HepG2 (cell line): ENCODE results near the gene KRTAP4-7. TPM values are rescaled to one million over a fixed set of nuclear protein-coding genes. Genes with fewer than 3 reads are reported as not detected.
"Not testable (repeated sequence)": the region's sequence is repeated elsewhere in the genome, so short reads cannot be mapped to it uniquely, and the experiment has no call there.

Source experiments
- ATAC-seq: fragments of 200-7000 bp; cut with Tn5 transposase; 3 replicates; pipeline ENCODE4 v1.9.1; 2020; ENCODE audit warnings: mild to moderate bottlenecking, moderate library complexity
- BruUV-seq: library from RNA; stranded (reverse); fragments of 400-500 nt; replicated peaks from 2 replicates; lab custom pipeline; 2021; lab: Mats Ljungman, UMichigan
- CTCF ChIA-PET: fragments of 300-600 bp; formaldehyde crosslinking; extraction: SDS; loops from one replicate; lab custom pipeline; 2021; ENCODE audit warnings: low total read pairs, inconsistent platforms, low intra/inter-chr PET ratio; lab: Yijun Ruan, JAX
- POLR2A ChIA-PET: fragments of 350-600 bp; sonication (Branson Sonifier 250); formaldehyde crosslinking; loops from one replicate; lab custom pipeline; 2020; ENCODE audit warnings: antibody characterized with exemption, inconsistent platforms; lab: Yijun Ruan, JAX
- DNase-seq: peaks from one replicate; pipeline ENCODE4 v3.0.0-alpha.2; 2015; ENCODE audit warnings: low spot score
- FAIRE-seq: peaks from 3 replicates; lab custom pipeline; 2011; peaks lifted over from hg19 to GRCh38; lab: Jason Lieb, UNC
- H2AFZ ChIP-seq: one replicate; pipeline ENCODE4 v1.6.1; 2011; ENCODE audit warnings: low read length, inconsistent platforms
- H3K27ac ChIP-seq: fragments of 300-600 bp; 3 replicates; pipeline ENCODE4 v1.8.0; 2011; ENCODE audit warnings: mixed run types, mild to moderate bottlenecking, mixed read lengths, low read length, inconsistent platforms; ENCODE audit not compliant: insufficient read depth; ENCODE audit errors: extremely low read length
- H3K27me3 ChIP-seq, 2 experiments: fragments of 200-600 bp in 1 of 2; 2 replicates in 1 of 2; 3 replicates in 1 of 2; pipeline versions ENCODE4 v1.6.0 to v1.8.0; 2011; ENCODE audit warnings: low read length in 2 of 2, mild to moderate bottlenecking in 2 of 2, moderate library complexity in 2 of 2, inconsistent platforms in 1 of 2; ENCODE audit not compliant: insufficient read depth in 2 of 2, control insufficient read depth in 1 of 2
- H3K36me3 ChIP-seq, 2 experiments: fragments of 200-600 bp in 1 of 2; replicated peaks in 1 of 2; 2 replicates in 1 of 2; 3 replicates in 1 of 2; pipeline versions ENCODE4 v1.5.1 to v1.8.0; 2011; ENCODE audit warnings: low read length in 2 of 2, inconsistent platforms in 1 of 2; ENCODE audit not compliant: insufficient read depth in 2 of 2, control insufficient read depth in 1 of 2
- H3K4me1 ChIP-seq: 2 replicates; pipeline ENCODE4 v1.5.1; 2012; ENCODE audit warnings: low read length, inconsistent platforms; ENCODE audit not compliant: insufficient read depth
- H3K4me2 ChIP-seq: 2 replicates; pipeline ENCODE4 v1.6.0; 2011; ENCODE audit warnings: low read depth, low read length, inconsistent platforms
- H3K4me3 ChIP-seq, 3 experiments: fragments of 200-600 bp in 1 of 3; sonication (generic), shearing (Covaris generic) in 1 of 3; replicated peaks in 1 of 3; 2 replicates each; pipeline ENCODE4 v1.5.1; 2011 to 2016; ENCODE audit warnings: low read length in 3 of 3, inconsistent platforms in 2 of 3, low read depth in 2 of 3, mild to moderate bottlenecking in 2 of 3, control low read depth in 1 of 3, mixed read lengths in 1 of 3; ENCODE audit not compliant: insufficient read depth in 1 of 3
- H3K79me2 ChIP-seq: one replicate; pipeline ENCODE4 v1.6.1; 2011; ENCODE audit warnings: low read length, inconsistent platforms; ENCODE audit not compliant: insufficient read depth
- H3K9ac ChIP-seq: 2 replicates; pipeline ENCODE4 v1.6.0; 2011; ENCODE audit warnings: mild to moderate bottlenecking, low read depth, low read length, inconsistent platforms; ENCODE audit not compliant: insufficient read depth
- H3K9me3 ChIP-seq: 2 replicates; pipeline ENCODE4 v1.5.1; 2012; ENCODE audit warnings: mild to moderate bottlenecking, low read length
- H4K20me1 ChIP-seq: 2 replicates; pipeline ENCODE4 v1.6.0; 2011; ENCODE audit warnings: inconsistent platforms, mild to moderate bottlenecking, low read length, moderate library complexity; ENCODE audit not compliant: insufficient read depth
- HMG20A ChIP-seq: IDR thresholded peaks from 2 replicates; pipeline ENCODE4 v1.6.1; 2016; ENCODE audit warnings: borderline replicate concordance
- ZNF296 ChIP-seq: sonication (generic); formaldehyde crosslinking; conservative IDR thresholded peaks from 2 replicates; pipeline ENCODE4 v1.5.0; 2020; ENCODE audit warnings: mild to moderate bottlenecking, missing genetic modification reagents
- WGBS: methylation state at CpG from one replicate; pipeline ENCODE4 v1.1.6; 2017; ENCODE audit warnings: low lambda C conversion rate; 5-methylcytosine and 5-hydroxymethylcytosine counted together
- in situ Hi-C: cut with HindIII; loops from 2 replicates; pipeline ENCODE4 v1.10.0; 2017; ENCODE audit warnings: low pct_unique_long_range_greater_than_20kb; ENCODE audit not compliant: extremely low pct_ligation_motif_present
- intact Hi-C: fragments of 100-400 bp; cut with micrococcal nuclease; formaldehyde crosslinking; loops from one replicate; pipeline ENCODE4 v1.10.0; 2022; ENCODE audit not compliant: unreplicated experiment
- polyA plus RNA-seq, 8 experiments: library from polyadenylated mRNA; depleted of rRNA in 3 of 8; stranded (reverse) in 7 of 8; unstranded in 1 of 8; fragments of >200 nt; fragmentation: Illumina TruSeq in 4 of 8; extraction: Trizol in 4 of 8; gene quantifications; 2 replicates each; pipeline versions ENCODE4 v1.2.1 to v1.2.3, GENCODE V29; 2011 to 2016; ENCODE audit warnings: low read depth in 4 of 8, missing spikeins in 1 of 8, mixed read lengths in 1 of 8; ENCODE audit not compliant: insufficient read depth in 1 of 8
- total RNA-seq, 5 experiments: library from RNA; depleted of rRNA; stranded (reverse); fragments of >200 nt; fragmentation: Illumina TruSeq; extraction: Trizol; gene quantifications; 2 replicates each; pipeline ENCODE4 v1.2.3, GENCODE V29; 2016; ENCODE audit warnings: low read depth in 1 of 5

KRTAP4-7 gene
- total and polyA plus RNA-seq, 2 of the 13 experiments (the other 11 are each of a cell fraction or from before 2014, with no cell fraction given), result not detected

DNA sequence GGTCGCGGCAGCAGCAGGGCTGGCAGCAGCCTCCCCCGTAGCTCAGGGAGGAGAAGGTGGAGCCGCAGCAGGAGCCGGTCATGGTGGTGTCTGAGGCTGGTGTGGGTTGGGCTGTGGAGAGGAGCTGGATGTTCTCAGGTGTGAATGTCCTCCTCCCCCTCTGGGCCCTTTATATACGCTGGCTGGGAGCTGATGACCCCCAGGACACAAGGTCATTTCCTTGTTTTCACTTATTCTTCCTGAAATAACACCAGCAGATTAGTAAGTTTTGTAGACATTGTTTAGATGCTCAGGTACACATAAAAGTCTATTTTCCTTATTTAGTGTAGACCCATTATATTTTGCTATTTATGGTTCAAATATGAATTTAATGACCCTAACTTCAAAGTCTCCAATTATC is 28.8 kb upstream of the KRTAP4-7 start, which contains the start of gene KRTAP2-2:
Gene KRTAP2-2 (minus strand): TSS at position 101 of the 400 bp plus-strand sequence. CDS start 19 bp downstream, at position 82.
- intact Hi-C loops, H3K79me2 ChIP-seq, ATAC-seq, DNase-seq, H3K36me3 ChIP-seq, CTCF ChIA-PET, H3K27ac ChIP-seq, POLR2A ChIA-PET, H3K4me2 ChIP-seq, H3K27me3 ChIP-seq, H3K9ac ChIP-seq, H4K20me1 ChIP-seq, FAIRE-seq, BruUV-seq, H2AFZ ChIP-seq, H3K4me3 ChIP-seq, H3K9me3 ChIP-seq: not testable (repeated sequence)
- in situ Hi-C loops, result loop anchor here (5.0 to 10.0 kb wide), 2 partner anchors 48 to 100 kb away; partner anchors contain the start of gene KRTAP3-1
- 50% methylated on average over 1 of the region's 6 CpGs for WGBS
- peaks cover 23% of the 10 kb centered on the region for H3K4me1 ChIP-seq

DNA sequence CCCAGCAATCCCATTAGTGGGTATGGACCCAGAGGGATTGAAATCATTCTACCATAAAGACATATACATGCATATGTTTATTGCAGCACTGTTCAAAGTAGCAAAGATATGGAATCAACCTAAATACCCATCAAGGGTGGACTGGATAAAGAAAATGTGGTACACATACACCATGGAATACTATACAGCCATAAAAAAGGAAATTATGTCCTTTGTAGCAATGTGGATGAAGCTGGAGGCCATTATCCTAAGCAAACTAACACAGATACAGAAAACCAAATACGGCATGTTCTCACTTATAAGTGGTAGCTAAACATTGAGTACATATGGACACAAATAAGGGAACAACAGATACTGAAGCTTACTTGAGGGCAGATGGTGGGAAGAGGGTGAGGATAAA is 26.4 kb upstream of the KRTAP4-7 start:
- POLR2A ChIA-PET, result no interaction called here
- WGBS, result 100% methylated on average over 1 of the region's 1 CpG
- H3K27ac ChIP-seq, result no peak overlapping the region
- H4K20me1 ChIP-seq, result no peaks in the 10 kb centered on the region
- H3K4me3 ChIP-seq, result no peak overlapping the region
- no peak for TF ChIP-seq ZNF296 (CRISPR knock-in tag)
- TF ChIP-seq HMG20A (CRISPR knock-in tag), result peak; percentile 15; the same call in 1 of the 2 replicates
- ATAC-seq (no peak), FAIRE-seq (no peak), DNase-seq (no peak)
- intact Hi-C loops, result no loop called here
- H3K9me3 ChIP-seq, result no peaks in the 10 kb centered on the region
- CTCF ChIA-PET, result no interaction called here
- no peak overlapping the region for H3K9ac ChIP-seq
- no TSS peak for BruUV-seq
- H3K79me2 ChIP-seq, result no peaks in the 10 kb centered on the region
- no peaks in the 10 kb centered on the region for H3K36me3 ChIP-seq
- no peaks in the 10 kb centered on the region for H3K27me3 ChIP-seq
- in situ Hi-C loops, result loop anchor here (5.0 to 10.0 kb wide), 2 partner anchors 50 to 103 kb away; partner anchors contain the start of gene KRTAP3-1
- peaks cover 44% of the 10 kb centered on the region for H3K4me1 ChIP-seq
- H2AFZ ChIP-seq, result no peak overlapping the region
- H3K4me2 ChIP-seq, result no peak overlapping the region
